Caki2 (cell line): ENCODE data around the gene SPNS3. TPM values are rescaled to one million over a fixed set of nuclear protein-coding genes. Genes with fewer than 3 reads are reported as not detected.
A peak's percentile ranks its signal among the peaks of the same experiment; 100 is the strongest.

Experiments
- DNase-seq: peaks from one replicate; pipeline ENCODE4 v3.0.0-alpha.2; 2015; ENCODE audit warnings: low read depth
- in situ Hi-C: cut with HindIII; loops from 2 replicates; pipeline ENCODE4 v1.10.0; 2016; ENCODE audit warnings: low sequenced_read_pairs, low pct_unique_long_range_greater_than_20kb, mixed read lengths
- total RNA-seq: library from RNA; depleted of rRNA; stranded (reverse); fragments of >200 nt; shearing (Covaris generic); gene quantifications from 2 replicates; pipeline ENCODE4 v1.2.3, GENCODE V29; 2014; ENCODE audit warnings: low replicate concordance

SPNS3 gene
- total RNA-seq, 1 experiment from 2014 or later, result not detected

GRCh38 chr17:4513113-4514032 lies 79.6 kb downstream of the SPNS3 start:
- DNase-seq, result no peak
- in situ Hi-C loops, result no loop called here

- DNase-seq, result no peak
- in situ Hi-C loops, result no loop called here
These were observed 80.5 kb downstream of the SPNS3 start for GRCh38 chr17:4514206-4514605.

- no peak for DNase-seq
- in situ Hi-C loops, result no loop called here
These were observed 81.0 kb downstream of the SPNS3 start for GRCh38 chr17:4514779-4515178.

- DNase-seq, result no peak
- in situ Hi-C loops, result no loop called here
These were observed 81.8 kb downstream of the SPNS3 start for GRCh38 chr17:4515501-4515900.

- DNase-seq, result no peak
- in situ Hi-C loops, result no loop called here
These were observed 83.0 kb downstream of the SPNS3 start for GRCh38 chr17:4516735-4517134.

- in situ Hi-C loops, result no loop called here
These were observed 85.2 kb downstream of the SPNS3 start for GRCh38 chr17:4518901-4519300.

GRCh38 chr17:4519361-4519788 lies 85.6 kb downstream of the SPNS3 start:
- DNase-seq, result no peak
- in situ Hi-C loops, result no loop called here

More at GRCh38 chr17:4518901-4519300, 85.2 kb downstream of the SPNS3 start:
- DNase-seq, result no peak

GRCh38 chr17:4520060-4520893 lies 86.5 kb downstream of the SPNS3 start:
- in situ Hi-C loops, result no loop called here
- no peak for DNase-seq

- peak; percentile 39 for DNase-seq
- in situ Hi-C loops, result no loop called here
These were observed 87.3 kb downstream of the SPNS3 start for GRCh38 chr17:4520894-4521600.

GRCh38 chr17:4522661-4523060 lies 88.9 kb downstream of the SPNS3 start:
- DNase-seq, result no peak
- in situ Hi-C loops, result no loop called here

- no peak for DNase-seq
- in situ Hi-C loops, result no loop called here
These were observed 90.2 kb downstream of the SPNS3 start for GRCh38 chr17:4523946-4524345.

GRCh38 chr17:4525691-4526397 lies 92.1 kb downstream of the SPNS3 start:
- in situ Hi-C loops, result no loop called here

GRCh38 chr17:4527134-4527533 lies 93.4 kb downstream of the SPNS3 start:
- DNase-seq, result no peak
- in situ Hi-C loops, result no loop called here

More at GRCh38 chr17:4525691-4526397, 92.1 kb downstream of the SPNS3 start:
- DNase-seq, result no peak

GRCh38 chr17:4527566-4528125 lies 93.9 kb downstream of the SPNS3 start:
- DNase-seq, result no peak
- in situ Hi-C loops, result no loop called here

GRCh38 chr17:4529533-4530152 lies 95.9 kb downstream of the SPNS3 start:
- in situ Hi-C loops, result no loop called here
- no peak for DNase-seq

- in situ Hi-C loops, result no loop called here
- DNase-seq, result no peak
These were observed 97.3 kb downstream of the SPNS3 start for GRCh38 chr17:4530799-4531730.
